Astrocyte of the hippocampus (primary cell): ENCODE results near the gene TOB1.
"Not testable (repeated sequence)": the region's sequence is repeated elsewhere in the genome, so short reads cannot be mapped to it uniquely, and the experiment has no call there.

Experiments
- DNase-seq: peaks from one replicate; pipeline ENCODE4 v3.0.0; 2011; ENCODE audit warnings: low read depth, low spot score

Gene TOB1

DNA sequence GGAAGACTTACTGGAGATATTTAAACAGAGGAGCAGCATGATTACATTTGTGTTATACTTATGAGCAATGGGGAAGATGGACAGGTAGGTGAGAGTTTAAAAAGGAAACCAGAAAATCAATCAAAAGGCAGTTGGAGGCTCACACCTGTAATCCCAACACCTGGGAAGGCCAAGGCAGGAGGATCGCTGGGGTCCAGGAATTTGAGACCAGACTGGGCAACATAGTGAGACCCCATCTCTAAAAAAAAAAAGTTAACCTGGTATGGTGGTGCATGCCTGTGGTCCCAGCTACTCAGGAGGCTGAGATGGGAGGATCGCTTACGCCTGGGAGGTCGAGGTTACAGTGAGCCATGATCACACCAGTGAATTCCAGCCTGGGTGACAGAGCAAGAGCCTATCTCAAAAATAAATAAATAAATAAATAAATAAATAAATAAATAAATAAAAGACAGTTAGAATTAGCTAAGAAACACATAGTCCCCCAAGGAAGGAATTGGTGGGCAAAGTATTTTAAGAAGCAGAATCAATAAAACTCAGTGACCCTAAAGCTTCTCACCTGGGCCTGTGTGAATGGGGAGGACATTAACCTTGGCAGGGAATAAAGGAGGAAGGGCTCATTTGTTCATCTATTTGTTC, 32.3 kb upstream of the TOB1 start:
- DNase-seq, result no peak

DNA sequence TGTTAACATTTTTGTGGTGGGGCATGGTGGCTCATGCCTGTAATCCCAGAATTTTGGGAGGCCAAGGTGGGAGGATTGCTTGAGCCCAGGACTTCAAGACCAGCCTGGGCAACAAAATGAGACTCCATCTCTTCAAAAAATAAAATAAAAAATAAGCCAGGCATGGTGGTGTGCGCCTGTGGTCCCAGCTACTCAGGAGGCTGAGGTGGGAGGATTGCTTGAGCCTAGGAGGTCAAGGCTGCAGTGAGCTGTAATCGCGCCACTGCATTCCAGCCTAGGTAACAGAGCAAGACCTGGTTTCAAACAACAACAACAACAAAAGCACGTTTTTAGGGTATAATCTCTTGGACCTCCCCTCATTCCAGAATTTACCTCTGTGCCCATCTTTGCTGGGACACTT, 28.4 kb upstream of the TOB1 start:
- not testable (repeated sequence) for DNase-seq

DNA sequence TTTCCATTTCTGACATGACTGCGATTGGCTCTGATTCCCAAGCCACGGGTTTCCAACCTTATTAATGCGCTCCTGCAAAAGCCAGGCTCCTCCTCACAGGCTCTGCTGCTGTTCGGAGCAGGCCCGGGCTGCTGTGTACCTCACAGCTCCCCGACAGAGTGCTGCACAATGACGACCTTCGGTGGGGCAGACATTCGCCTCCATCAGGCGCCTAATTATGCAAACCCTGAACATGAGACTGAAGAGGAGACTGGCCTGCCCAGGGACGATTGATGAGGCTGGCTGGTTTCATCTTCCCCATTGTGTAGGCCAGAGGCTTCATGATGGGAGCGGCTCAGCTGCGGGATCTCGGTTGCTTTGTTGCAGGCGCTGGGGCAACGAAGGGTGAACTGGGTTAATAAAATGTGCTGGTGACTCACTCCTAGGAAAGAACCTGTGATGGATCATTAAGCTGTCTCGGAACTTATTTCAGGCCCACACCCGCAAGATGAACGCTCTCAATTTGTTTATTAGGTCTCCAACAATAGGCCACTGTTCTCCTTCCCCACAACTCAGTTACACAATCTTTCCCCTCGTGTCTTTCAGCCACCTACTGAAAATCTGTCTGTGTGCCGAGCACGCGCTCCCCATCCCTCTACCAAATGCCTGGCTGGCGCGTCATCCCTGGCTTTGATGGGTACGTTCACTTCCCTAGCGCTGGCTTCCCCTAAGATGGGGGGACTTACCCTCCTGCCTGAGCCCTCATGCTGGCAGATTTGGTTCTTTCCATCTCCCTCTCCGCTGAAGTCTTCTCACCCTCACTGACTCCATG, 27.2 kb upstream of the TOB1 start:
- peak; percentile 87 for DNase-seq

DNA sequence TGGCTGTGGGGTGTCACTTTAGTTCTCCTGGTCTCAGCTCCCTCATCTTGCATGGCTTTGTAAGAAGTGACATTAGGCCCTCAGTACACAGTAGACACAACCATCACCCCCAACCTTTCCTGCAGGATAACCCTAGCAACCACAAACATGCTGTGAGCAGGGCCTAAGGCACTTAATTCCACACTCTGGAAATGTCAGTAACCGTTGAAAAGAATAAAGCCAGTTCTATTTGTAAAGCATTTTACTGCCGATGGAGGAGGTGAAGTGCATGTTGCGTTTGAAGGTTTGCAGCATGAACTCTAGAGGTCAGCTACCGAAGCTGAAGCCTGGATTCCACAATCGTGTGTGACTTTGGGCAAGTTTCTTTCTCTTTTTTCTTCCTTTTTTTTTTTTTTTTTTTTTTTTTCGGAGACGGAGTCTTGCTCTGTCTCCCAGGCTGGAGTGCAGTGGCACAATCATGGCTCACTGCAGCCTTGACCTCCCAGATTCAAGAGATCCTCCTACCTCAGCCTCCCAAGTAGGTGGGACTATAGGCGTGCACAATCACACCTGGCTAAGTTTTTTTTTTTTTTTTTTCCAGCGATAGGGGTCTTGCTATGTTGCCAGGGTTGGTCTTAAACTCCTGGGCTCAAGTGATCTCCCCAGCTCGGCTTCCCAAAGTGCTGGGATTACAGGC, 26.1 kb upstream of the TOB1 start:
- no peak for DNase-seq

DNA sequence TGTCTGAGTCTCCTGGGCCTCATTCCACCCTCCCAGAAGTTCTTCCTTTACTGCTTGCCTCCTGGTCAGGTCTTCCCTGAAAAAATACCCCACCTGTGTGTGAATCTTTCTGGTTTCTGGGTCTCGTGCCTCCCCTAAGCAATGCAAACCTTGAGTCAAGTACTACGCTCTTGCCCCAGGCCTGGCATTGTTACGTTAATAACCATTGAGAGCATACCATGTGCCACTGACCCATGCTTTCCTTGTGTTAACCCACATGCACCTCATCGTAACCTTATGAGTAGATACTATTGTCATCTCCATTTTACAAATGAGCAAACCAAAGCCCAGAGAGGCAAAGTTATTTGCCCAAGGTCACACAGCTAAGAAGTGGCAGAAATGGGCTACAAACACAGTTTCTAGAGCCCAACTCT, 25.4 kb upstream of the TOB1 start:
- DNase-seq, result no peak

DNA sequence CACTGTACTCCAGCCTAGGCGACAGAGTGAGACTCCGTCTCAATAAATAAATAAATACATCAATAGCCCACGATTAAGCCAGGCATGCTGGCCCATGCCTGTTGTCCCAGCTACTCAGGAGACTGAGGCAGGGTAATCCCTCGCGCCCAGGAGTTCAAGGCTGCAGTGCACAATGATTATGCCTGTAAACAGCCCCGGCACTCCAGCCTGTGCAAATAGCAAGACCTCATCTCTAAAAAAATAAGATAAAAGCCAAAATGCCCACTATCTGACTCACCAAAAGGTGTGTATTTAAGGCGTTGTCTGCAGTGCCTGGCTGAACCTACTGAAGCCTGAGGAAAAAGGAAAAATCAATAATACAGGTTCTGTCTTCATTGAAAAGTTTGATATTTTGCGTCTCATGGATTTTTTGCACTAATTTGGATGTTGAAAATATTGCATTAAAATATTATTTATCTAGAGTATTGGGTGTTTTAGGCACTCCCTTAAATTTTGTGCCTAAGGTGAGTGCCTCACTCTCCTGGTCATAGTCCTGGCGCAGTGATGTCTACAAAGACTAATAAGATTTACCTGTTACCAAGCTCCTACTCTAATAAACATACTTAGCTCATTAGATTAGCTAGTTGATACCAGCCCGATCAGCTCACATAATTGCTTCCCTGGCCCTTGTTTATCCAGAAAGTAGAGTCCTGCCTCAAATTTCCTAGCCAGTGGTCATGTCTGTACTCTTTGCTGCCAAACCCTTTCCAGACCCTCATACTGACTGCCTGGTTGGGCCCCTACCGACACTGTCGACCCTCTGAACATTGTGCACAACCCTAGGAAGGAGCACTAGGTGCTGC, 24.7 kb upstream of the TOB1 start:
- no peak for DNase-seq

DNA sequence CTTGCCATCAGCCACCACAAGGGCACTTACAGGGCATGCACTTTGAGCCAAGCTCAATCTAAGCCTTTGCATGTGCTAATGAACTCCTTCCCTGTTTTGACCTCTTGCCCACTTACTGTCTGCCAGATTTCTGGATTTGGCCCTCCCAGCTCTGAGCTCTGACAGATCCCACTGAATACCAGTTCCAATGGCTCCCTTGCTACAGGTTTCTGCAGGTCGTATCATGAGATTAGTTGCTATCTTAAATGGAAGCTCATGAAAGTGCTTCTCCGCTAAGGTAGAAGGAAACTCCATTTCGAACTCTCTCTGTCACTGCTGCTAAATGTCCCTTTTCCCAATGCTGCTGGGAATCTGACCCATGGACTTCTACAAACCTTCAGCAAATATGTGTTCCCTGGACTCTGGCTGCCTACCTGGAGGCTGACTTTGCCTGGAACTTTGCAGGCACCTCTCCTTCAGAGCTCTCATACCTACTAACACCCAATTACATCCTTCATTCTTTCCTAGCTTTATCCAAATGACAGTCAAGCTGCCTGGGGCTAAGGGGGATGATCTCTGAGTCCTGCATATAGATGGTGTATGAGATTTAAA, 23.5 kb upstream of the TOB1 start:
- no peak for DNase-seq

DNA sequence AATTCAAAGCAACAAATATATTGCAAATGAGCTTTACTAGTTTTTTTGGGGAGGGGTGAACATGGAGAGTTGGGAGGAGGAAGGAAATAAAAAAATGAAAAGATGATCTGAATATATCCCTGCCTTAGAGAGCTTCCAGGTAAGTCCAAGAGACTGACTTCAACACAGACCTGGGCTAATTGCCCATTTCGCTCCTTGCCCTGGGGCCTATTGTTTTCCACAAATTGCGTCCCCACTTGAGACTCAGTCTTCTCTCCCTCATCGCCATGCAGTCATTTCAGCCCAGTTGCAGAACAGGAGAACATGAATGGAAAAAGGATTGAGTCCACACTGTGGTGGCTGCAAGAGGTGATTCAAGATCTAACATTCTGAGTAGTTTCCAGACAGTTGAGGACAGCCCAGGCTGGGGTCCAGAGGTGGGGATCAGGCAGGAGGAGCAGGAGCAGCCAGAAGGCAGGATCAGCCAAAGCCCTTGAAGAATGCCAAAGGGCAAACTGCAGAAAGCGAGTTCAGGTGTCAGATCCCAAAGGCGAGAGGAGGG, 21.6 kb upstream of the TOB1 start:
- no peak for DNase-seq

DNA sequence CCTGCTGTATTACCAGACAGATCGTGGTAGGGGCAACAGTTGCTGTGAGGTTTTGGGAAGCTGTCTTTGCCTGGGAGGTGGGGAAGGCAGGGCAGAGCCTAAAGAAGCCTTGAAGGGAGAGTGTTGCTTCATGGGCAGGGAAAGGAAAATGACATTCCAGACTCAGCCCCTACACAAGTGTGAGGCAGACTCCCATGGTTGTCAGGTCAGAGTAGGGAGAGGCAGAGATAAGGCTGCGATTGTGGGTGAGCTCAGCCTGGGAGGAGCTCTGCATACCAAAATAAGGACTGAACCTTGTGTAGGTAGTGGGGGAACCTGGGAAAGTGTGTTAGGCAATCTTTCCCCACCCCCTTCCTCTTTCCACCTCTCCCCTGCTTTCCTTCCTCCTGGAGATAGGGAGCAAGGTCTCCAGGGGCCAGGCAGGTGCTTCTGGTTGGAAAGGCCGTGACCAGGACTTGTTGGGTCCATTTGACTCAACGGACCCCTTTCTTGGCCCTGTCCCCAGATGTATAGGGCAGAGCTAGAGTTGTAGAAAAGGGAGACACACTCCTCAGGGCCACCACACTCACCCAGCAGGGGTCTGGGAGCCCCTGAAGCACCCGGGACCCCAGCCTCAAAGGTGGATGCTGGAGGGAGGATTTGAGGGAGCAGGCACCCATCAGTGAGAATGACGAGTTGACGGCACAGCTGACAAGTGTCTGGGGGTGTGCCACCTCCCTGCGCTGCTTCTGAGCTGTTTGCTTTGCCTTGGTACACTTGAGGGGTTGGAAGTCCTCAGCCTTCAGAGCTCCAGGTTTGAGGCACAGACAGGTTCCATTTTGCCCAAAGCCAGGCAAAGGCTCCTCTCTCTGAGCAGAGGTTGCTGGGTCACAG, 18.5 kb upstream of the TOB1 start:
- DNase-seq, result no peak

DNA sequence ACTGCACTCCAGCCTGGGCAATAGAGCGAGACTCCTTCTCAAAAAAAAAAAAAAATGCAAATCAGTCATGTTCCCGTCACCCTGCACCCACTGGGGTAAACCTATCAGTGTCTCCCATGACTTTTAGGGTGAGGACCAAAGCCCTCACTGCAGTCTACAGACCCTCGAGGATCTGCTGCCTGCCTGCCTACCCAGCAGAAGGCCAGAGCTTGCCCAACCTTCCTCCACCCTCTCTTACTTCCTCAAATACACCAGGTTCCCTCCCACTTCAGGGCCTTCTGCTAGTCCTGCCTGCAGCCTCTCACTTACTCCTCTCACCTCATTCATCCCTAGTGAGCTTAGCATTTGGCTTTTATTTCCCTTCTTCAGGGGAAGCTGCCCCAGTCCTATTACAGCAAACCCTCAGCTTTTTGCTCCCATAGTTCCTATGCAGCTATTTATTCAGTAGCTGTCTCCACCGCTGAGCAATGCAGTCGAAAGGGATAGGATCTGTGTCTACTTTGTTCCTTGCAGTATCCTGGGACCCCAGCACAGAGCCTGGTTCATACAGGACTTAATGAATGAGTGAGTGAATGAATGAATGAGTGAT, 17.8 kb upstream of the TOB1 start:
- DNase-seq, result no peak

DNA sequence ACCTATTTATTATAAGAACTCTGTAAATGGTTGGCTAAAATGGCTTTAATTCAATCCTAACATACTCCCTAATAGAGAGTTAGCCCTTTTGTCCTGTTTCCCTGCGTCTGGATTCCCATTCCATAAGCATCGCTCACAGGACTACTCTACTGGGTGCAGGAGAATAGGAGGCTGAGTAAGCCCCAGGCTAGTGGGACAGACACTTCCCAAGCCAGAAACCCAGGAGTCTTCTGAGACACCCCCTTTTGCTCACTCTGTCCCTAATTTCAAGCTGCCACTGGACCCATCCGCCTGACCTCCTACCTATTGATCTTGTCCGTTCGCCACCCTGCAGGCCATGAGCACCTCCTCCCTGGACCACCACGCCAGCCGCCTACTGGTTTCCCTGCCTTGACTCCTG, 16.7 kb upstream of the TOB1 start:
- peak; percentile 69 for DNase-seq

DNA sequence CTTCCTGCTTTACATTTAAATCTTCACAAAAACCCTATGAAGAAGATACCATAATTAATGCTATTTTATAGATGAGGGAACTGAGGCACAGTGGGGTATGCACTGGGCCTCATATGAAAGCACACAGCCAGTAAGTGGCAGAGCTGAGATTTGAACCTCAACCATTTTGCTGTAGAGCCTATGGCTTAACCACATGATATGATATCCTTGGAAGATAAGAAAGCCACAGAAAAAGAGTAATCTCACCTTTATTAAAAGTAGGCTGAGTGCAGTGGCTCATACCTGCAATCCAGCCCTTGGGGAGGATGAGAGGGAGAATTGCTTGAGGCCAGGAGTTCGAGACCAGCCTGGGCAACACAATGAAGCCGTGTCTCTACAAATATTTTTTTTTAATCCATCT, 15.0 kb upstream of the TOB1 start:
- no peak for DNase-seq

DNA sequence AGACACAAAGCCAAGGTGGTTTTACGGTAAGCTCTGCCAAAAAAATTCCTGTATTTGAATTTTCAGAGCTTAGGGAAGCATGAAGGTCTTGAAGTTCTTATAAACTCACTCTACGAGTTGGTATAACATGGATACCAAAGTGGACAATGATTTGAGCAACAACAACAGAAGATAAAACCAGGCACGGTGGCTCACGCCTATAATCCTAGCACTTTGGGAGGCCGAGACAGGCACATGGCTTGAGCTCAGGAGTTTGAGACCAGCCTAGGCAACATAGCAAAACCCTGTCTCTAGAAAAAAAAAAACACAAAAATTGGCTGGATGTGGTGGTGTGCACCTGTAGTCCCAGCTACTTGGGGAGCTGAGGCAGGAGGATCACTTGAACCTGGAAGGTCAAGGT, 12.9 kb upstream of the TOB1 start:
- DNase-seq, result no peak

DNA sequence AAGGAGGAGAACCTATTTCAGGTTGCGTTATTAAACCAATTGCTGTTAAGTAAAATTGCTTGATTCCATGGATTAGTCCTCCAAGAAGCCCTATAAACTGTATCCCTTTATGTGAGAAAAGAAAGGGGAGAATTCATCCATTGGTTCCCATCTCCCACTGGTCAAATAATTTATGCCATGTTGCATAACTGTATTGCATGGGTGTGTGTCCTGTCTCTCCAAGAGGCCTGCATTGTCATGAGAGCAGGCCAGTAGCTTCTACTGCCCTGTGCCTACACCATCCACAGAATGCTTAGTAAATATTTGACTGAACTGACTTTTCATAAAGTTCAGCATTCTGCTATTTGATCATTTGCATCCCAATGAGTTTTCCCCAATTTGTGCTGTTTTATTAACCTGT, 11.7 kb upstream of the TOB1 start:
- DNase-seq, result no peak

DNA sequence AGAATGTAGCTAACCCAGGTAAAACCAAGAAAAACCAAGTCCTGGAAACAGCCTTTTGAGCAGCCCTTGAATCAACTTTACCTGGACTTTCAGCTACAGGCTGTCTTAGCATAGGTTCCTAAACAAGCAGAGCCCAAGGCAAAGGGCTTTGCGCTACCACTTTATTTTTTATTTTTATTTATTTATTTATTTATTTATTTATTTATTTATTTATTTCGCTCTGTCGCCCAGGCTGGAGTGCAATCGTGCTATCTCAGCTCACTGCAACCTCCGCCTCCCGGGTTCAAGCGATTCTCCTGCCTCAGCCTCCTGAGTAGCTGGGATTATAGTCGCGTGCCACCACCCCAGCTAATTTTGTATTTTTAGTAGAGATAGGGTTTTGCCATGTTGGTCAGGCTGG, 10.9 kb upstream of the TOB1 start:
- DNase-seq, result not testable (repeated sequence)

DNA sequence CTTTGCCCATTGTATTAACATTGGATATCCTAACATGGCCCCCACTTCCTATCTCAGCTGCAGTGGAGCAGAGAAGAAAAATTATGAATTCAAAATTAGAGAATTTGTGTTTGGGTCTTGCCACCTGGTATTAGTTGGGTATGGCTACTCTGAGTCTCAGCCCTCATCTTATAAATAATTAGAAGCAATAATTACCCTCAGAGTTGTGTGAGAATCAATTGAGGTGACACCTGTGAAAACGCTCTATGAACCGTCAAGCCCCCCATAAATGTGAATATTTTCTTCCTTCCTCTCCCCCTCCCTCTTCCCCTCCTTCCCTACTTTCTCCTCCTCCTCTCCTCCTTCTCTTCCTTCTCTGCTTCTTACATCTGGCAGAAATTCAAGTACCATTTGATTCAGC, 8.9 kb upstream of the TOB1 start:
- DNase-seq, result no peak

DNA sequence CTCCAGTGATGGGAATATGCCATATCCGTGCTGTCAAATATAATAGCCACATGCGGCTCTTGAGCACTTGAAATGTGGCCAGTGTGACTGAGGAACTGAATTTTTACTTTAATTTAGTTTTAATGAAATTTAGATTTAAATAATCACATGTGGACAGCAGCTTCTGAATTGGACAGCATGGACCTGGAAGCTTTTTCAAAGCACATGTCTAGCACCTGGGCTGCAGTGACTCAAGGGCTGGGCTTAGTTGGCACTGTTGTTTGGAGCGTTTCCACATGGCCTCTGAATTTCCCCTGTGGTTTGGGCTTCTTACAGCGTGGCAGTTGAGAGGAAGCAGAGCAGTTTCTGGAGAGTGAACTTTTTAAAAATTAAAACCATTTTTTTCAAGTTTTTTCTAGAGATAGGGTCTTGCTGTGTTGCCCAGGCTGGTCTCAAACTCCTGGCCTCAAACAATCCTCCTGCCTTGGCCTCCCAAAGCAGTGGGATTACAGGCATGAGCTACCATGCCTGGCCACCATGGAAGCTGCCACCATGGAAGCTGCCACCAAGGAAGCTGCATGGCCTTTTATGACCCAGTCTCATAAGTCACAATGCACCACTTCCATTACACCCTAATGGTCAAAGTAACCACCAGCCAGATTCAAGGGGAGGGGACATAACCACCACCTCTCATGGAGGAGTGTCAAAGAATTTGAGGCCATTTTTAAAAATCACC, 6.7 kb upstream of the TOB1 start:
- DNase-seq, result peak; percentile 51

DNA sequence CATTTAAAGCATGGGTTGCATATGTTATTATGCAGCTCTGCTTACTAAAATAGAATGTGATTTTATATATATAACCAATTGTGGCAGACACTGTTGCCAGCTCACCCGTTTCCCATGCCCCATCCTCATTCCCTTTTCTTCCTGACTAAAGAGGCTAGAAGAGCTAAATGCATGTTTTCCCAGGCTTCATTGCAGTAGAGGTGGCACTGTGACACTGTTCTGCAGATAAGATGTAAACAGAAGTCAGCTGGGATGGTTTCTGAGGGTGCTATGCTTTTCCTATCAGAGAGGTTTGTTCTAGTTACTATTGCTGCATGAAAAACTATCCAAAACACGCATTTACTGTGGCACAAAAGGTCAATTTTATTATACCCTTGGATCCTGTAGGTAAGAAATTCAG, 5.7 kb upstream of the TOB1 start:
- no peak for DNase-seq

DNA sequence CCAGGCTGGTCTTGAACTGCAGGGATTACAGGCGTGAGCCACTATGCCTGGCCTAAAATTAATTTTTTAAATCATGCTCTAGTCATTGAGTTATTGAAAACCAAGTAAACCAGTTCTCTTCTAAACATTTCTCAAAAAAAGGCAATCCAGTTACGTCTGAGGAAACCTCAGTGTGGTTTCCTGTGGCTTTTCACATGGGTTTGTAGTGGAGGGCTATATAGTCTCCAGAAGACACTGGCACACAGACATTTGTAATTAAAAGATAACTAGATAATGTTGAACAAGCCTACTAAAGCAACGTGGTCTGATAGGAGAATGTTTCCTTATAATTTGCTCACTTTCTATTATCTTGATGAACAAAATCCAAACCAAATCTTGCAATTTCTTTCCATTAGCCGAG, 5.2 kb upstream of the TOB1 start:
- DNase-seq, result no peak
